Measurements from ENCODE around the gene GGT7.
A peak's percentile ranks its signal among the peaks of the same experiment; 100 is the strongest.
"Not testable (repeated sequence)": the region's sequence is repeated elsewhere in the genome, so short reads cannot be mapped to it uniquely, and the experiment has no call there.

The GGT7 gene

GRCh38 chr20:34872622-34873224 is at the start of gene GGT7:
TSS of gene GGT7 (minus strand) at chr20:34872856. CDS start at chr20:34872815, 41 bp downstream.
- DNase-seq, result peak; percentile 52

- DNase-seq, result no peak
Measured at GRCh38 chr20:34921436-34921835, 48.8 kb upstream of the GGT7 start.

DNA sequence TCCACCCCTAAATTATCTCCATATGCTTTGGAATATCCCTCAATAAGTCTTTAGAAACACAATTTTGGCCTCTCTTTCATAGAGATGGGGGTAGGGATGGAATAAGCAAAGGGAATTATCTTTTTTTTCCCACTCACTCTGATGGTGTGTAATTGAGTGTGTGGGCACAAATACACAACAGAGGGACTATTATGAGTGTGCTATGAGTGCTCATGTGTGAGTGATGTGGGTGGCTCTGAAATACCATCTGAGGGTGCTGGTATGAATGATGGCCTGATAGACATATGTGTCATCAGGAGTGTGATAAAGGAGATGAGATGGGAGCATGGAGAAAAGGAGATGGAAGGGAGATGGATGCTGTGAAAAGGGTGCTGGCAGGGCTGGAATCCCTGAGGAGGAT is 47.4 kb upstream of the GGT7 start:
- DNase-seq, result no peak

DNA sequence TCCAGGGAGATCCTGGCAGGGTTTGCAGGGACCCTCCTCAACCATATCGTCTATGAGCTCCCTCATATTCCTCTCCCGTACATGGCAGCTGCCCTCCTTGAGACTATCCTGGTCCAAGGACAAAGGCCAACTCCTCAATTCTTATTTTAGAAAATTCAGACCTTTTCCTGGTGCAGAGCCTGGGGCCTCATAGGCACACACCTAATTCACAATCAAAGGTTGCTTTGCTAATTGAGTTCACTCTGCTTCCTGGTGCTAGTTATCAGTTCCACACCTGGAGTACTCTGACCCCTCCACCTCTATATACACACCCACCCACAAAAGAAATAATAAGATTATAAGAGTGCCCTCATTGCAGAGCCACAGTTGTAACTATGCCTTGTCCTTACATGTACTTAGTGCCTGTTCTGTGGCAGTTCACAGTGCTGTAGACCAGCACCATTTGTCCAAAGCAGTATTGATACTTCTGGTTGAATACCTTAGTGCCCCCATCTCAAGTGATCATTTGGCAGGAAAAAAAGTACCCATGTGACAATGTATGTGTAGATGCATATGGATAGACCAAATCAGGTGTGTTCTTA is 44.2 kb upstream of the GGT7 start:
- no peak for DNase-seq

- no peak for DNase-seq
Measured at GRCh38 chr20:34915749-34916455, 43.2 kb upstream of the GGT7 start.

- DNase-seq, result no peak
Measured at GRCh38 chr20:34915131-34915530, 42.5 kb upstream of the GGT7 start.

- no peak for DNase-seq
Measured at GRCh38 chr20:34907616-34908469, 35.2 kb upstream of the GGT7 start.

- peak; percentile 72 for DNase-seq
Measured at GRCh38 chr20:34904202-34904621, 31.6 kb upstream of the GGT7 start.

- not testable (repeated sequence) for DNase-seq
Measured at GRCh38 chr20:34898731-34899130, 26.1 kb upstream of the GGT7 start.

DNA sequence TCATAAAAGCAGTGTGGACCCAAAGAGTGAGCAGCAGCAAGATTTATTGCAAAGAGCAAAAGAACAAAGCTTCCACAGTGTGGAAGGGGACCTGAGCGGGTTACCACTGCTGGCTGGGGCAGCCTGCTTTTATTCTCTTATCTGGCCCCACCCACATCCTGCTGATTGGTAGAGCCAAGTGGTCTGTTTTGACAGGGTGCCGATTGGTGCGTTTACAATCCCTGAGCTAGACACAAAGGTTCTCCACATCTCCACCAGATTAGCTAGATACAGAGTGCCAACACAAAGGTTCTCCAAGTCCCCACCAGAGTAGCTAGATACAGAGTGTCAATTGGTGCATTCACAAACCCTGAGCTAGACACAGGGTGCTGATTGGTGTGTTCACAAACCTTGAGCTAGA is 25.5 kb upstream of the GGT7 start:
- DNase-seq, result not testable (repeated sequence)

- no peak for DNase-seq
Measured at GRCh38 chr20:34896086-34896621, 23.5 kb upstream of the GGT7 start.

DNA sequence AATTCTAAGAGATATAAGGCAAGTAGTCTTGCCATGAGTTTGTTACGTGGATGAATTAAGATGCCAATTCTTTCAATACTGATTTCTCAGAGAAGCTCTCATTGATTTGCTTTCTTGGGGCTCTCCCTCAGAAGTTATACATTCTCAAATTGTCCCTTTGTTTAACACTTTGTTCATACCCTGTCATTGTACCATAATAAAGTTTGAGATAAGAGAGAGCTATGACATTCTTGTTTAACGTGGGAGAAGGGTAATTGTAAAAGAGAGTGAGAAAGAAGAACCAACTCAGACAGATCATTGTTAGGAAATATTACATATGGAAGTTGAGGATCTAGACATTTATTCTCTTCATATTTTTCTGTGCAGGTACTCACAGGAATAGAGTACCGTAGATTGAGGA is 22.8 kb upstream of the GGT7 start:
- no peak for DNase-seq

DNA sequence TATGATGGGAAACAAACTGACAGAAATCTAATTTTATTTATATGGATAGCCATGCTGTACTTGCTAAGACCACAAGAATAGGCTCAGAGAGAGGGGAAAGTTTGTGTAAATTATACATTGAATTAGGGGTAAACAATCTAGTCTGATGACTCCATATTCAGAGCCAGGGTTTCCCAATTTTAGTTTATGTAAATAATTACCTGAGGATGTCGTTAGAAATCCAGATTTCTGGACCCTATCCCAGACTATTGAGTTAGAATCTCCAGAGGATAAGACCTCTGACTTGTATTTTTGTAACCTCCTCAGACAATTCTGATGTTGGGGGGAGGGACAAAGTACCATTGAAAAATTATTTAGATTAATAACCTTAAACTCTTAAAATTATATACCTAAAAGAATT is 22.1 kb upstream of the GGT7 start:
- DNase-seq, result no peak

- DNase-seq, result peak; percentile 31
Measured at GRCh38 chr20:34892671-34893070, 20.0 kb upstream of the GGT7 start.

GRCh38 chr20:34891166-34892062 is 18.8 kb upstream of the GGT7 start:
- peak; percentile 88 for DNase-seq

GRCh38 chr20:34888468-34888867 is 15.8 kb upstream of the GGT7 start:
- DNase-seq, result no peak

GRCh38 chr20:34887023-34887422 is 14.4 kb upstream of the GGT7 start:
- no peak for DNase-seq

DNA sequence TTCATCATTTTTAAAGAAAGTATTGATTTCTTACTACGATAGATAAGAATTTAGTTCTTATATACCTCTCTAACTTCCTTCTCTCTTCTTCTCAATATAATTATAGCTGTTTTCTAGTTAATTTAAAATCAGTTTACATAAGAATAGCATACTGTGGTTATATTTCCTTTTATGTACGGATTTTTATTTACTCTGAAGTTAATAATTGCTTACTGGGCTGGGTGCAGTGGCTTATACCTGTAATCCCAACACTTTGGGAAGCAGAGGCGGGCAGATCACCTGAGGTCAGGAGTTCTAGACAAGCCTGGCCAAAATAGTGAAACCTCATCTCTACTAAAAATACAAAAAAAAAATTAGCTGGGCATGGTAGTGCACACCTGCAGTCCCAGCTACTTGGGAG is 13.5 kb upstream of the GGT7 start:
- no peak for DNase-seq

- DNase-seq, result no peak
Measured at GRCh38 chr20:34884260-34884659, 11.6 kb upstream of the GGT7 start.

GRCh38 chr20:34883809-34884208 is 11.2 kb upstream of the GGT7 start:
- DNase-seq, result no peak

DNA sequence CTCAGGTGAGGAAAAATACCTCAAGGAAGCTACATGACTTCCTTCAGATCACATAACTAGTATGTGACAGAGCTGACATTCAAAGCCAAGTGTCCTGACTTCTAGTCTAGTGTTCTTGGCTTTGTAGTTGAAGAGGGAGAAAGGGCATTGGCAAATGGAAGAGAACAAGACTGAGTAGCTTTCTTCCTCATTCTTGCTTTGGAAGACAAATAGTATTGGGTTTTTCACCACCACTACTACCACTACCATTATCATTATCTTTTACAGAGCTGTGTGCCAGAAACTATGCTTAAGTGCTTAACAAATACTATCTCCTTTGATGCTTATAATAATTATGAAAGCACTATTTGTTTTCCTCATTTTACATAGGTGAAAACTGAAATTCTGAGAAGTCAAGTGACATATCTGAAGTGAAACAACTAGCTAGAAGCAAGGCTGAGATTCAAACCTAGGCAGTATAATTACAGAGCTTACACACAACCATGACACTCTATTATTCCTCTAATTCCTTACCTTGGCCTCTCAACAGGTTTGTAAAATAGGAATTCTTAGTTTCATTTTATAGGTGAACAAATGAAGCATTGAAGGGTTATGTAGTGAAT is 10.5 kb upstream of the GGT7 start:
- DNase-seq, result no peak

GRCh38 chr20:34881689-34882088 is 9.0 kb upstream of the GGT7 start:
- DNase-seq, result no peak

All from MV-4-11 (cell line).